ENCODE measurements around the gene PNKD.
"Not testable (repeated sequence)": the region's sequence is repeated elsewhere in the genome, so short reads cannot be mapped to it uniquely, and the experiment has no call there.

Gene PNKD

GRCh38 chr2:218257390-218257981, 12.8 kb upstream of the PNKD start:
- peak; percentile 54 to 56 for DNase-seq

DNA sequence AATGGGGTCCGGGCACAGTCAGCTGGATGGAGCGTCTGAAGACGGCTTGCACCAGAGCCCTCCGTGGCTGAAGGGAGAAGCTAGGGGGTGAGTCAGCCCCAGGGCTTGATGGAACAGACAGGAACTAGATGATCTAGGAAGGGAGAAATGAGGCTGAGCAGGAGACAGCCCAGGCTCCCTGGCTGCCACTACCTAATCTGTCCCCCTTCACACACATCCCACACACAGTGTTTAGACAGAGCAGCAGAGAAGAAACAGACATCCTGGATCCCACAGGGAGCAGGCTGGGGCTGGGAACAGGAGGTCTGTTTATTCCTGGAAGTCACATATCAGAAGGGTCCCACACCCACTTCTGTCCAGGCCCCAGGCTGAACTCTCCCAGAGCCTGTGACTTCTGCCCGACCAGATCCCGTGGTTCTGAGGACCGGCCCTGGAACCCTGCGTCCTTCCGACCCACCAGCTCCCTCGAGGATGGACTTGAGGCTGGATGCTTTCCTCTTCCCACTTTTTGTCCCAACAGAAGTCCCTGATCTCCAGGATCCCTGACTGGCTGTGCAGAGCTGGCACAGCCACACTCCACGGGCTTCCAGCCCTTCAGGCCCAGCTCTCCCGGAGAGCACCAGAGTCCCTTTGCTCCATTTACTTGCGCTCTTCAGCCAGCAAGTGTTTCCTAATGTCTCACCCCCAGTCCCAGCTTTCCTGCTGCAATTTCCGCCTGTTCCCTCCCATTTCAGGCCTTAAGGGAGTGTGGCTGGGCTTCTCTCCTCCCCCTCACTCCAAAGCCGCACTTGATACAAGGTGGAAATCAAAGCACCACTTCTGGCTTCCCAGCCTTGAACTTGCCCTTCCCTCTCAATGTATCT, 11.0 kb upstream of the PNKD start:
- no peak for DNase-seq

DNA sequence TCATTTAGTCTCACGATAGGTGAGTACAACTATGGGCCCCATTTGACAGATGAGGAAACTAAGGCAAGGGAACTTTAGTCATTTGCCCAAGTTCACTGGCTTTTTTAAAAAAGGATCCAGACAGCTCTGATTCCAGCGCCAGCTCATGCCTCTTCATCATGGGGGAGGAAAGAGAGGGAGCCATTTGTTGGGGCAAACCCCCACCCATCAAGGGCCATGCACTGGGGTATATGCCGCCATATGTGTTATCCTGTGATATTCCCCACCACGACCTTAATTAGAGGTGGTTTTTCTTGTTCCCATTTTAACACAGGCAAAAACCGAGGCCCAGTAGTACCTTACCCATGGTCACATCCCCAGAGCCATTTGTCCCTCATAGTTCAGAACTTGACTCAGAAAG, 10.2 kb upstream of the PNKD start:
- no peak for DNase-seq

DNA sequence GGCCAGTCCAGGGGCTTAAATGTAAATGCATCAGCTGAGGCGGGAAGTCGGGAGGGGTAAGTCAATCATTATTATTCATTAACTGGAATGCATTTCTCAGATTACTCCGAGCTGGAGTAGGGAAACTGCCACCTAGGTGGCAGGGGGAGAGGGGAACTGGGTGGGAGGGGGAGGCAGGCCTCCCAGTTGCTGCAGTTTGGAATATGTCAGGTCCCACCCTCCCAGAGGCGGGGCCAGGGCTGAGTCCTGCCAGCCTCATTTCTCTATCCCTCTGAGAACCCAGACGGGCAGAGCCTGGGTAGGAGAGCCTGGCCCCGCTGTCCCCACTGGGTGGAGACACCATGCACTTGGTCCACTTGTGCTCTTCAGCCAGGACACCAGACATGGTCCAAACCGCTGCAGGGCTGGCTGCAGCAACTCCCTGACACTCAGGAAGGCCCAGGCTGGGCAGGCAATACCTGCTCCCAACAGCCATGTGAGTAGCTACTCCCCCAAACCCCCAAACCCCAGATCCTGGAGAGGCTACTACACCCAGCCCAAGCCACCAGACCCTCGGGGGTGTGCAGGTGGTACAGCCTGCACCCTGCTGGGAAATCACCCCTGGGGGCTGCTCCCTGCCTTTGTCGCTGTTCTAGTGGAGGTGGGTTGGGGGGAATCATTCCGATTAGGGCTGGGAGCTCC, 9.4 kb upstream of the PNKD start, which contains the start of gene GPBAR1:
Gene GPBAR1 (plus strand): TSS at position 274 of the 681 bp plus-strand sequence. CDS start 1,710 bp downstream, outside the sequence.
- no peak for DNase-seq

DNA sequence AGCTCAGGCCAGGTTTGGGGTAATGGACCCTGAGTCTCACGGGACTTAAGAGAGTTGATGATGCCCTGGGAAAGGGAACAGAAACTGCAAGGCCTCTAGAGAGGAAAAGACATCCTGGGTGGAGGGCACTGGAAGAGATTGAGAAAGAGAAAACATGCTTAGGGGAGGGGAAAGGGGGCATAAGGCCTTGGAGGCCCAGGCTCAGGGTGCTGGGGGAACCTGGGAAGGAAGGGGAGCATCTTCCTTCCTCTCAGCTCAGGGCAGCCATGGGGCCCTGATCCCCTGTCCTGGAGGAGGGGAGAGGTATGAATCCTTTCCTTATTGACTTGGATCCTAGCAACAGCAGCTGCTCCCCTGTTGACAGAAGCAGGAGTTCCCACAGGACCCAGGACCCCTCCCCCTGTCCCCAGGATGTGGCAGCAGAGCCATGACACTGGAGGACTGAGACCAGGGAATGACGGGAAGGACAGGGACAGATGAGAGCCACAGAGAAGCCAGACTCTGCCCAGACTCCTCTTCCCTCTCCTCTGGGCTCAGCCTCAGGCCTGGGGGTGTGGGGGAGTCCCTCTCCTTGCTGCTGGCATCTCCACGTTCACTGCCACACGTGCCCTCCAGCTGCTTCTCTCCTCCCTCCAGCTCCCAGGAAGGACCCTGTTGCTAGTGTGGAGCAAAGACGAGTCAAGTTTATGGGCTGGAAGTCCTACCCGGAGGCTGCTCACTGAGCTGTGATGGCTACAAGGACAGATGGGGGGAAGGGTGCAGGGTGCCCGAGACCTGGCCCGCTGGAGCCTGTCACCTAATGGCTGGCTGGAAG, 8.7 kb upstream of the PNKD start:
- no peak for DNase-seq

GRCh38 chr2:218262237-218262600, 8.1 kb upstream of the PNKD start:
- no peak for DNase-seq

DNA sequence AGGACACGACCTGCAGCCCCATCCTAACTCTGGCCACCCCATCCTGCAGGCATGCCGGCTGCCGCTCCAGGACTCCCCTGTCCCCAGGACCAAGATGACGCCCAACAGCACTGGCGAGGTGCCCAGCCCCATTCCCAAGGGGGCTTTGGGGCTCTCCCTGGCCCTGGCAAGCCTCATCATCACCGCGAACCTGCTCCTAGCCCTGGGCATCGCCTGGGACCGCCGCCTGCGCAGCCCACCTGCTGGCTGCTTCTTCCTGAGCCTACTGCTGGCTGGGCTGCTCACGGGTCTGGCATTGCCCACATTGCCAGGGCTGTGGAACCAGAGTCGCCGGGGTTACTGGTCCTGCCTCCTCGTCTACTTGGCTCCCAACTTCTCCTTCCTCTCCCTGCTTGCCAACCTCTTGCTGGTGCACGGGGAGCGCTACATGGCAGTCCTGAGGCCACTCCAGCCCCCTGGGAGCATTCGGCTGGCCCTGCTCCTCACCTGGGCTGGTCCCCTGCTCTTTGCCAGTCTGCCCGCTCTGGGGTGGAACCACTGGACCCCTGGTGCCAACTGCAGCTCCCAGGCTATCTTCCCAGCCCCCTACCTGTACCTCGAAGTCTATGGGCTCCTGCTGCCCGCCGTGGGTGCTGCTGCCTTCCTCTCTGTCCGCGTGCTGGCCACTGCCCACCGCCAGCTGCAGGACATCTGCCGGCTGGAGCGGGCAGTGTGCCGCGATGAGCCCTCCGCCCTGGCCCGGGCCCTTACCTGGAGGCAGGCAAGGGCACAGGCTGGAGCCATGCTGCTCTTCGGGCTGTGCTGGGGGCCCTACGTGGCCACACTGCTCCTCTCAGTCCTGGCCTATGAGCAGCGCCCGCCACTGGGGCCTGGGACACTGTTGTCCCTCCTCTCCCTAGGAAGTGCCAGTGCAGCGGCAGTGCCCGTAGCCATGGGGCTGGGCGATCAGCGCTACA, 7.4 kb upstream of the PNKD start:
- no peak for DNase-seq

DNA sequence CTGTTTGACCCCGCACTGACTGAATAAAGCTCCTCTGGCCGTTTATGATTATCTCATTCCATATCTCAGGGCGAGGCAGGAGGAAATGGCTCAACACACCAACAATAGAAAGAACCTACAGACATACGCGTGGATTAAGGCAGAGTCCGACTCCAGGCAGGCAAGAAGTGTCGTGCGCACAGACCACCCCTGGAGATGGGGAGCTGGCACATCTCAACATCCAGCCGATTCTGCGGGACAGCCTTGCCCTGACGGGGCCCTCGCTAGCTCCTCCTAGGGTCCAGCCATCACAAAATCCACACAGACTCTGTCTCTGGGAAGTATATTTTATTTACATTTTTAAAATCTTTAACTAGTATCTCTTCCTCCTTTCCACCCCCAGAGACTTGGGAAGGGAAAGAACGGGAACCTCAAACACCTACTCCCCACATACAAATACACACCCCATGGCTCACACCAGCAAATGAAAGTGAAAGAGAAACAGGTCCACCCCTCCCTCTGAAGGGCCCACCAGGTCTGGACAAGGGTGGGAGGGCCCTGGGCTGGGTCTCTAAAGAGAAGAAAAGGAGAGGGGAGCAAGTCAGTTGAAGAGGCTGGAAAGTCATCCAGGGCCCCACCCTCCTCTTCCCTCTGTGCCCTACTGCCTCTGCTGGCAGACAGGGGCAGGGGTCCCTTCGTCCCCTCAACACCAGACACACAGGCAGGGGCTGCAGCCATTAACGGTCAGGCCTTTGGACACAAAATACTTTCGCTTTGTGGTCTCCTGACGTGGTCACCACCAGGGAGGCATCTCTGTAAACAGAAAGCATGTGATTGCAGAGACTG, 6.3 kb upstream of the PNKD start:
- DNase-seq = no peak

GRCh38 chr2:218264773-218265561, 5.4 kb upstream of the PNKD start:
- no peak for DNase-seq

GRCh38 chr2:218265626-218266025, 4.7 kb upstream of the PNKD start:
- DNase-seq = no peak

DNA sequence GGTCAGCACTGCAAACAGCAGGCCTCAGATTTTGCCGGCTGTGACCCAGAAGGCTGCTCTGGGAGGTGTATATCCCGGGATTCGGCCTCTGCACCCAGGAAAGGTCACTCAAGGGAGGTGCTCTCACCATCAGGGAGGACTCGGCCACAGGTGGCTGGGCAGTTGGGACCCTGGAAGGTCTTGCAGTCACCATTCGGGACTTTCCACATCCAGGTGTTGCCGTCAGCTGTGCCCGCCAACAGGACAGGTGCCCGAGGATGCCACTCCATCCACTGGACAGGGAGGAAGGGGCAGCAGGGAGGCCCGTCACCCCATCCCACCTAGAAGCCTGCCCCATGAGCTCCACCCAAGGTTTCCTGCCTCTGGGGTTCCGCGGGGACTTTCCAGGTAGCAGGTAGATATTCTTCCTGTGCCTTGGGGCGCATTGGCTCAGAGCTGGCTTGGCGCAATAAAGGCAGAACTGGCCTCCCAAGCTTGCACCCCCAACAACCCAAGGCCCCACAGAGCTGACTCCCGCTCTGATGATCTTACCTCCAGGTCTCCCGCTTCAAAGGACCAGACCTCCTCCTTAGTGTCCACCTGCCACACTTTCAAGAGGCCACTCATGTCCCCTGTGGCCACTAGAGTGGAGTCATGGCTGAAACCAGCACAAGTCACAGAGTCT, 3.9 kb upstream of the PNKD start:
- DNase-seq = no peak

- DNase-seq = no peak
Observed at GRCh38 chr2:218267259-218267658, 3.1 kb upstream of the PNKD start.

GRCh38 chr2:218270721-218271486, 585 bp downstream of the PNKD start:
- DNase-seq = no peak

DNA sequence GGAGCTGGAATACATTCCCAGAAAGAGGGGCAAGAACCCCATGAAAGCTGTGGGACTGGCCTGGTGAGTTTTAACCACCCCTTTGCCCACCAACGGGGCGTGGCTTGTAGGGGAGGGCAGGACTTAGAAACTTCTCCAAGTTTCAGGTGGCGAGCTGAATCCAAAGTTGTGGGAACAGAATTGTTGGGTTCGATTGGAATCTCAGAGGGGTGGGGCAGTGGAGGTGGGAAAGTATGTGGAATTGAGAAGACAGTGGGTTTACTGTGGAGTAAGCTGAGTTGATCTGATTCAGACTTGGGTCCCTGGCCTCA, 1.1 kb downstream of the PNKD start:
- no peak for DNase-seq

DNA sequence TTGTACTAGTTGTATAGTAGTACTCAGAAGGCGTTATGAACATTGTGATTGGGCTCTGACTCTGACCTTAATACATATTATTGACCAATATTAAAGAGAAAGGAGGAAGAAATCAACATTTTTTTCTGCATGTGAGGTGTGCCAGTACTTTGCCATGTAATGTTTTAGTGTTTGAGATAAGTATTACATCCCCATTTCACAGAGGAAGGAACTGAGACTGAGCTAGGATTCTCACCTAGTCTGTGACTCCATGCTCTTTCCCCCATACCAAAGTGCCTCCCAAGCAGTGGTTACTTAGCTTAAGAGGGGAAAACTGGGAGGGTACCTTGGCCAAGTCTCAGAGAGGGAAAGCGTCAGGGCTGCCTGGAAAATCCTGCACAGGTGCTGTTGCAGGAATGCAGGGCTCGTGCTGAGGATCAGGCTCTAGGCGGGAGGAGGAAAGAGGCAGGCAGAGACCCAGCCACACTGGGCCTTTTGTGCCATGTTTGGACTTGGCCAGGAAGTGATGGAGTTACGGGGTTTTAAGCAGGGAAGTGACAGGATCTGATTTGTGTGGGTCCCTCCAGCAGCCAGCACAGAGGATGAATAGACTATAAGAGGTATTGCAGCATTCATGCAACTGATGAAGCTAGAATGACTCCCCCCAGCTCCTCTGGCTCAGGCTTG, 1.7 kb downstream of the PNKD start:
- DNase-seq = no peak

DNA sequence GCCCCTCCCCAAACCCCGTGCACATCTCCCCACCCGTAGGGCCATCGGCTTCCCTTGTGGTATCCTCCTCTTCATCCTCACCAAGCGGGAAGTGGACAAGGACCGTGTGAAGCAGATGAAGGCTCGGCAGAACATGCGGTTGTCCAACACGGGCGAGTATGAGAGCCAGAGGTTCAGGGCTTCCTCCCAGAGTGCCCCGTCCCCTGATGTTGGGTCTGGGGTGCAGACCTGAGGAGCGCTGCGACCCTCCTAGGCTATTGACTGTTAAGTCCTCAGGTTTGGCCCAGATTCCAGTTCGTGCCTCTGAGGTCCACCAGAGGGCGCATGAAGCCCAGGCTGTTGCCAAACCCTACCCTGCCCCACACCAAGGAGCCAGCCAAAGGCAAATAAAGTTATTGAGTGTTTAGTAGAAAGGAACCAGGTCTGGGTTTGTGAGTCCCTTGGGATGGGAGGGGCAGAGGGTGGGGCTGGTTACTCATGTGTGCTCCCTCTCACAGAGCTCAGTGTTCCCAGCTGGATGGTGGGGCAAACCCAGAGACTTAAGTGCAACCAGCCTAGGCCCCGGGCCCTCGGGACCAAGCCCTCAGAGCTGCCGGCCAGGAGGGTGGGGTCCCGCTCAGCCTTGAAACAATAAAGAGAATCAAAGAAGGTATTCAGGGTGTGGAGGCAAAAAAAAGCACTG, 2.4 kb downstream of the PNKD start:
- DNase-seq = peak; percentile 68 to 75

DNA sequence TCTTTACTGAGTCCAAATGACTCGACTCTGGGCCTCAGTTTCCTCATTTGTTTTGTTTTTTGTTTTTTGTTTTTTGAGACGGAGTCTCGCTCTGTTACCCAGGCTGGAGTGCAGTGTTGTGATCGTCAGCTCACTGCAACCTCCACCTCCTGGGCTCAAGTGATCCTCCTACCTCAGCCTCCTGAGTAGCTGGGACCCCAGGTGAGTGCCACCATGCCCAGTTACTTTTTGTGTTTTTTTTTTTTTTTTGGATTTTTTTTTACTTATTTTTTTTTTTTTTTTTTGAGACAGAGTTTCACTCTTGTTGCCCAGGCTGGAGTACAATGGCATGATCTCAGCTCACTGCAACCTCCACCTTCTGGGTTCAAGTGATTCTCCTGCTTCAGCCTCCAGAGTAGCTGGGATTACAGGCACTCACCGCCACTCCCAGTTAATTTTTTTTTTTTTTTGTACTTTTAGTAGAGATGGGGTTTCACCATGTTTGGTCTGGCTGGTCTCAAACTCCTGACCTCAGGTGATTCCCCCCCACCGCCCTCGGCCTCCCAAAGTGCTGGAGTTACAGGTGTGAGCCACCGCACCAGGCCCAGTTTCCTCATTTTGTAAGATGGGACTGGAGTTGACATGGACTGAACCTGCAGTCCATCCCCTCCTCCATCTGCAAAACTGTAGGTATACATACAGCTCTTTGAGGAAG, 3.0 kb downstream of the PNKD start:
- not testable (repeated sequence) for DNase-seq
